ENCODE measurements around the gene BGN. TPM values are rescaled to one million over a fixed set of nuclear protein-coding genes. Genes with fewer than 3 reads are reported as not detected.

BGN gene
- total RNA-seq, 1 experiment from 2014 or later: not detected

- intact Hi-C loops (cut with micrococcal nuclease; ENCODE audit: unreplicated experiment): no loop called here
- no peaks in the 10 kb centered on the region for H3K27me3 Mint-ChIP-seq (ENCODE audit: unreplicated experiment)
- no peaks in the 10 kb centered on the region for H3K4me1 Mint-ChIP-seq (ENCODE audit: low read depth, unreplicated experiment)
- H3K4me3 Mint-ChIP-seq (ENCODE audit: low read depth, unreplicated experiment): no peak overlapping the region
- CTCF ChIA-PET: no interaction called here
- H3K9me3 Mint-ChIP-seq (ENCODE audit: low read depth, unreplicated experiment): no peaks in the 10 kb centered on the region
- H3K27ac Mint-ChIP-seq (ENCODE audit: unreplicated experiment): no peak overlapping the region
- BruUV-seq (replicated peaks): no TSS peak
- DNase-seq: no peak
- TF ChIP-seq, protein P1, sequence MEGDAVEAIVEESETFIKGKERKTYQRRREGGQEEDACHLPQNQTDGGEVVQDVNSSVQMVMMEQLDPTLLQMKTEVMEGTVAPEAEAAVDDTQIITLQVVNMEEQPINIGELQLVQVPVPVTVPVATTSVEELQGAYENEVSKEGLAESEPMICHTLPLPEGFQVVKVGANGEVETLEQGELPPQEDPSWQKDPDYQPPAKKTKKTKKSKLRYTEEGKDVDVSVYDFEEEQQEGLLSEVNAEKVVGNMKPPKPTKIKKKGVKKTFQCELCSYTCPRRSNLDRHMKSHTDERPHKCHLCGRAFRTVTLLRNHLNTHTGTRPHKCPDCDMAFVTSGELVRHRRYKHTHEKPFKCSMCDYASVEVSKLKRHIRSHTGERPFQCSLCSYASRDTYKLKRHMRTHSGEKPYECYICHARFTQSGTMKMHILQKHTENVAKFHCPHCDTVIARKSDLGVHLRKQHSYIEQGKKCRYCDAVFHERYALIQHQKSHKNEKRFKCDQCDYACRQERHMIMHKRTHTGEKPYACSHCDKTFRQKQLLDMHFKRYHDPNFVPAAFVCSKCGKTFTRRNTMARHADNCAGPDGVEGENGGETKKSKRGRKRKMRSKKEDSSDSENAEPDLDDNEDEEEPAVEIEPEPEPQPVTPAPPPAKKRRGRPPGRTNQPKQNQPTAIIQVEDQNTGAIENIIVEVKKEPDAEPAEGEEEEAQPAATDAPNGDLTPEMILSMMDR (IDR thresholded peaks at IDR 0.05; ENCODE audit: unreplicated experiment): no peak
- peaks cover 17% of the 10 kb centered on the region for H3K36me3 Mint-ChIP-seq (ENCODE audit: insufficient read depth, unreplicated experiment)
Observed at GRCh38 chrX:153446950-153447580, 47.7 kb upstream of the BGN start.

- no TSS peak for BruUV-seq (replicated peaks)
- intact Hi-C loops (cut with micrococcal nuclease; ENCODE audit: unreplicated experiment): no loop called here
- H3K4me1 Mint-ChIP-seq (ENCODE audit: low read depth, unreplicated experiment): no peaks in the 10 kb centered on the region
- no peak overlapping the region for H3K4me3 Mint-ChIP-seq (ENCODE audit: low read depth, unreplicated experiment)
- CTCF ChIA-PET: no interaction called here
- no peaks in the 10 kb centered on the region for H3K9me3 Mint-ChIP-seq (ENCODE audit: low read depth, unreplicated experiment)
- H3K27ac Mint-ChIP-seq (ENCODE audit: unreplicated experiment): no peak overlapping the region
- DNase-seq: no peak
- H3K36me3 Mint-ChIP-seq (ENCODE audit: insufficient read depth, unreplicated experiment): peaks cover 17% of the 10 kb centered on the region
- TF ChIP-seq, protein P1 (IDR thresholded peaks at IDR 0.05; ENCODE audit: unreplicated experiment): no peak
- H3K27me3 Mint-ChIP-seq (ENCODE audit: unreplicated experiment): no peaks in the 10 kb centered on the region
Observed at GRCh38 chrX:153447581-153447960, 47.2 kb upstream of the BGN start.

DNA sequence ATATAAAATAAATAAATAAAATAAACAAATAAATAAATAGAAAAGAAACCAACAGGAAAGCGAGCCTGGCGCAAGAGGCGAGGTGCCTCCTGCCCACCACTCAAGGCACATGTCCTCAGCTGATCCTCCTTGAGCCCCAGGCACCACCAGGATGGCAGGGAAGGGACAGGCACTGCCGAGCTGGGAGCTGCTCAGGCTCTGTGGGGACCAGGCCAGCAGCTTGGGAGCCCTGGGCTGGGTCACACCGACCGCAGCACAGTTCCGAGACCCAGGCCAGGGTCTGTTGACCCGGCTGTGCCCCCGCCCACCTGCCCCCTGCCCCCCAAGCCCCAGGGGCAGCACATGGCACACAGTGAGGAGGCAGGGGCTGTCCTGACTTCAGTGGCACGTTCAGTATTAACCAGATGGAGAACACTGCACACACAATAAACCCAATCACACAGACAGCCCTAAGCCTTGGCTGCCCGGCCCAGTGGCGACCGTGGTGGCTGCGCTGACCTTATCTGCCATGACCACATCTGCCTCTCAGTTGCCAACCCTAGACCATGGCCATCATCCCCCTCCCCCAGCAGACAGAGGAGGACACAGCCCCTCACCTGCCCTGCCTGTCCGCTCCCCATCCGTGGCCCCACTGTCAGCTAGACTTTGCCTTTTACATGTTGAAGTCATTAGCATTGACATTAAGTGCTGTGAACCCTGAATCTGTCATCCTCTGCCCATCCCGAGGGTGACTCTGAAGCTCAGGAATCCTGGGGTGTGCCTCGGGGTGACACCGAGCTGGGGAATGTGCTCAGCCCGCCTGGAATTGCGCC, 46.0 kb upstream of the BGN start:
- Mint-ChIP-seq H3K27ac (ENCODE audit: unreplicated experiment) (no peak overlapping the region), H3K36me3 (ENCODE audit: insufficient read depth, unreplicated experiment) (peaks cover 13% of the 10 kb centered on the region), H3K9me3 (ENCODE audit: low read depth, unreplicated experiment) (no peaks in the 10 kb centered on the region), H3K4me1 (ENCODE audit: low read depth, unreplicated experiment) (no peaks in the 10 kb centered on the region), H3K27me3 (ENCODE audit: unreplicated experiment) (no peaks in the 10 kb centered on the region), H3K4me3 (ENCODE audit: low read depth, unreplicated experiment) (no peak overlapping the region)
- BruUV-seq (replicated peaks): no TSS peak
- CTCF ChIA-PET: no interaction called here
- intact Hi-C loops (cut with micrococcal nuclease; ENCODE audit: unreplicated experiment): no loop called here
- TF ChIP-seq, protein P1 (IDR thresholded peaks at IDR 0.05; ENCODE audit: unreplicated experiment): no peak
- no peak for DNase-seq

- no peak overlapping the region for H3K4me3 Mint-ChIP-seq (ENCODE audit: low read depth, unreplicated experiment)
- CTCF ChIA-PET: no interaction called here
Observed at GRCh38 chrX:153449368-153450113, 45.2 kb upstream of the BGN start.

More at GRCh38 chrX:153449368-153450113, 45.2 kb upstream of the BGN start:
- no peaks in the 10 kb centered on the region for H3K27me3 Mint-ChIP-seq (ENCODE audit: unreplicated experiment)
- TF ChIP-seq, protein P1 (IDR thresholded peaks at IDR 0.05; ENCODE audit: unreplicated experiment): no peak
- no peaks in the 10 kb centered on the region for H3K9me3 Mint-ChIP-seq (ENCODE audit: low read depth, unreplicated experiment)
- H3K27ac Mint-ChIP-seq (ENCODE audit: unreplicated experiment): no peak overlapping the region
- BruUV-seq (replicated peaks): no TSS peak
- intact Hi-C loops (cut with micrococcal nuclease; ENCODE audit: unreplicated experiment): no loop called here
- no peaks in the 10 kb centered on the region for H3K4me1 Mint-ChIP-seq (ENCODE audit: low read depth, unreplicated experiment)
- H3K36me3 Mint-ChIP-seq (ENCODE audit: insufficient read depth, unreplicated experiment): peaks cover 5% of the 10 kb centered on the region
- DNase-seq: no peak

Data from Calu3 (cell line).